Measurements from ENCODE around the gene LRRC7.

GRCh38 chr1:70038025-70038424 lies 470.3 kb downstream of the LRRC7 start:
- TF ChIP-seq CTCF (IDR thresholded peaks at IDR 0.05), result no peak
- no peak for TF ChIP-seq POLR2A (IDR thresholded peaks at IDR 0.05)
